Measurements from ENCODE around the gene DHX8. TPM values are rescaled to one million over a fixed set of nuclear protein-coding genes. Genes with fewer than 3 reads are reported as not detected.
A peak's percentile ranks its signal among the peaks of the same experiment; 100 is the strongest.

The DHX8 gene
- total RNA-seq, 1 donor from 2014 or later = 54.1 TPM

- Mint-ChIP-seq H3K27me3 (ENCODE audit: unreplicated experiment) (peaks cover 3% of the 10 kb centered on the region), H3K36me3 (ENCODE audit: low read depth, unreplicated experiment) (no peaks in the 10 kb centered on the region), H3K9me3 (ENCODE audit: unreplicated experiment) (no peaks in the 10 kb centered on the region), H3K27ac (ENCODE audit: unreplicated experiment) (no peak overlapping the region), H3K4me3 (ENCODE audit: unreplicated experiment) (no peak overlapping the region), H3K4me1 (ENCODE audit: unreplicated experiment) (no peaks in the 10 kb centered on the region)
- DNase-seq (ENCODE audit: low spot score) = no peak
- no peak for TF ChIP-seq CTCF (IDR thresholded peaks at IDR 0.05; ENCODE audit: unreplicated experiment)
Measured at GRCh38 chr17:43570518-43570928, 86.7 kb downstream of the DHX8 start.

GRCh38 chr17:43572368-43572980 is 88.7 kb downstream of the DHX8 start:
- no peak for DNase-seq (ENCODE audit: low spot score)
- peaks cover 5% of the 10 kb centered on the region for H3K27me3 Mint-ChIP-seq (ENCODE audit: unreplicated experiment)
- no peak for TF ChIP-seq CTCF (IDR thresholded peaks at IDR 0.05; ENCODE audit: unreplicated experiment)
- H3K4me1 Mint-ChIP-seq (ENCODE audit: unreplicated experiment) = peaks cover 6% of the 10 kb centered on the region
- H3K9me3 Mint-ChIP-seq (ENCODE audit: unreplicated experiment) = no peaks in the 10 kb centered on the region
- no peaks in the 10 kb centered on the region for H3K36me3 Mint-ChIP-seq (ENCODE audit: low read depth, unreplicated experiment)
- H3K27ac Mint-ChIP-seq (ENCODE audit: unreplicated experiment) = no peak overlapping the region
- H3K4me3 Mint-ChIP-seq (ENCODE audit: unreplicated experiment) = no peak overlapping the region

GRCh38 chr17:43573579-43574321 is 90.0 kb downstream of the DHX8 start:
- no peaks in the 10 kb centered on the region for H3K36me3 Mint-ChIP-seq (ENCODE audit: low read depth, unreplicated experiment)

GRCh38 chr17:43574348-43574747 is 90.6 kb downstream of the DHX8 start:
- Mint-ChIP-seq H3K9me3 (ENCODE audit: unreplicated experiment) (no peaks in the 10 kb centered on the region), H3K4me3 (ENCODE audit: unreplicated experiment) (peak overlapping the region; percentile 34), H3K4me1 (ENCODE audit: unreplicated experiment) (peaks cover 25% of the 10 kb centered on the region), H3K36me3 (ENCODE audit: low read depth, unreplicated experiment) (no peaks in the 10 kb centered on the region), H3K27ac (ENCODE audit: unreplicated experiment) (no peak overlapping the region), H3K27me3 (ENCODE audit: unreplicated experiment) (peaks cover 8% of the 10 kb centered on the region)
- no peak for TF ChIP-seq CTCF (IDR thresholded peaks at IDR 0.05; ENCODE audit: unreplicated experiment)
- DNase-seq (ENCODE audit: low spot score) = no peak

More at GRCh38 chr17:43573579-43574321, 90.0 kb downstream of the DHX8 start:
- H3K27ac Mint-ChIP-seq (ENCODE audit: unreplicated experiment) = no peak overlapping the region
- H3K4me1 Mint-ChIP-seq (ENCODE audit: unreplicated experiment) = peaks cover 19% of the 10 kb centered on the region
- DNase-seq (ENCODE audit: low spot score) = no peak
- no peak for TF ChIP-seq CTCF (IDR thresholded peaks at IDR 0.05; ENCODE audit: unreplicated experiment)
- H3K27me3 Mint-ChIP-seq (ENCODE audit: unreplicated experiment) = peaks cover 6% of the 10 kb centered on the region
- H3K4me3 Mint-ChIP-seq (ENCODE audit: unreplicated experiment) = no peak overlapping the region
- no peaks in the 10 kb centered on the region for H3K9me3 Mint-ChIP-seq (ENCODE audit: unreplicated experiment)

GRCh38 chr17:43574896-43575525 is 91.2 kb downstream of the DHX8 start:
- Mint-ChIP-seq H3K36me3 (ENCODE audit: low read depth, unreplicated experiment) (no peaks in the 10 kb centered on the region), H3K4me1 (ENCODE audit: unreplicated experiment) (peaks cover 30% of the 10 kb centered on the region), H3K9me3 (ENCODE audit: unreplicated experiment) (no peaks in the 10 kb centered on the region), H3K4me3 (ENCODE audit: unreplicated experiment) (peak overlapping the region; percentile 34), H3K27me3 (ENCODE audit: unreplicated experiment) (peaks cover 8% of the 10 kb centered on the region), H3K27ac (ENCODE audit: unreplicated experiment) (no peak overlapping the region)
- no peak for TF ChIP-seq CTCF (IDR thresholded peaks at IDR 0.05; ENCODE audit: unreplicated experiment)
- no peak for DNase-seq (ENCODE audit: low spot score)

Data from endothelial cell (in vitro differentiated cells).